HCT116 (cell line): ENCODE results near the gene TGM6. TPM values are rescaled to one million over a fixed set of nuclear protein-coding genes. Genes with fewer than 3 reads are reported as not detected.

ENCODE experiments used
- ATAC-seq: fragments of 200-7000 bp; cut with Tn5 transposase; 2 replicates; pipeline ENCODE4 v1.9.1; 2020; ENCODE audit warnings: mild to moderate bottlenecking, moderate library complexity
- BruUV-seq: library from RNA; stranded (reverse); fragments of 400-500 nt; replicated peaks from 2 replicates; lab custom pipeline; 2021; lab: Mats Ljungman, UMichigan
- CTCF ChIA-PET: fragments of 300-600 bp; sonication (Branson Sonifier 250); formaldehyde crosslinking; loops from one replicate; lab custom pipeline; 2021; ENCODE audit warnings: antibody characterized with exemption; lab: Charles Lee
- POLR2A ChIA-PET: fragments of 300-600, 350-600 bp; sonication (Branson Sonifier 250); formaldehyde crosslinking; loops from one replicate; lab custom pipeline; 2021; ENCODE audit warnings: antibody characterized with exemption; lab: Charles Lee
- RAD21 ChIA-PET, 2 experiments: fragments of 300-600 bp; sonication (Branson Sonifier 250); formaldehyde crosslinking; loops; one replicate each; lab custom pipeline; 2023; ENCODE audit warnings: low total read pairs in 2 of 2; ENCODE audit not compliant: uncharacterized antibody in 2 of 2, unreplicated experiment in 2 of 2, low non-redundant PET in 1 of 2; lab: Charles Lee
- DNase-seq: peaks from one replicate; pipeline ENCODE4 v3.0.0-alpha.2; 2010; ENCODE audit warnings: low read depth, low spot score
- H2AFZ ChIP-seq: fragments of 200-600 bp; shearing (Covaris generic), sonication (generic); 2 replicates; pipeline ENCODE4 v1.6.1; 2017; ENCODE audit warnings: low read depth, mixed run types, mixed read lengths, antibody characterized with exemption, low read length; ENCODE audit not compliant: poor library complexity, severe bottlenecking
- H3K27ac ChIP-seq: 2 replicates; pipeline ENCODE4 v1.5.1; 2012; ENCODE audit warnings: low read depth, low read length
- H3K27me3 ChIP-seq: fragments of 200-600 bp; sonication (generic); 2 replicates; pipeline ENCODE4 v1.6.1; 2016; ENCODE audit warnings: mixed run types, low read length, mixed read lengths; ENCODE audit not compliant: insufficient read depth
- H3K36me3 ChIP-seq, 2 experiments: fragments of 200-500 bp in 1 of 2; fragments of 200-600 bp in 1 of 2; sonication (Bioruptor generic) in 1 of 2; sonication (generic) in 1 of 2; 2 replicates each; pipeline versions ENCODE4 v1.5.1 to v1.6.1; 2014 to 2016; ENCODE audit warnings: low read length in 2 of 2, inconsistent platforms in 1 of 2, mixed read lengths in 1 of 2, mixed run types in 1 of 2; ENCODE audit not compliant: insufficient read depth in 2 of 2, control insufficient read depth in 1 of 2
- H3K4me1 ChIP-seq, 2 experiments: fragments of 200-600 bp in 1 of 2; sonication (generic) in 1 of 2; 2 replicates each; pipeline versions ENCODE4 v1.5.1 to v1.6.1; 2012 to 2017; ENCODE audit warnings: low read length in 2 of 2, inconsistent platforms in 1 of 2, mild to moderate bottlenecking in 1 of 2, mixed read lengths in 1 of 2, mixed run types in 1 of 2, moderate library complexity in 1 of 2; ENCODE audit not compliant: insufficient read depth in 2 of 2, control insufficient read depth in 1 of 2
- H3K4me2 ChIP-seq: fragments of 200-600 bp; sonication (generic); 2 replicates; pipeline ENCODE4 v1.6.1; 2017; ENCODE audit warnings: mixed run types, low read length, mixed read lengths
- H3K4me3 ChIP-seq, 2 experiments: fragments of 200-600 bp in 1 of 2; sonication (generic) in 1 of 2; replicated peaks in 1 of 2; 2 replicates each; pipeline ENCODE4 v1.5.1; 2011 to 2016; ENCODE audit warnings: low read length in 2 of 2, control low read depth in 1 of 2, low read depth in 1 of 2, mild to moderate bottlenecking in 1 of 2, mixed read lengths in 1 of 2, mixed run types in 1 of 2
- H3K79me2 ChIP-seq: fragments of 200-600 bp; sonication (generic); 2 replicates; pipeline ENCODE4 v1.6.1; 2017; ENCODE audit warnings: mild to moderate bottlenecking, mixed run types, low read length, moderate library complexity, mixed read lengths; ENCODE audit not compliant: insufficient read depth
- H3K9ac ChIP-seq: fragments of 200-600 bp; sonication (generic); 2 replicates; pipeline ENCODE4 v1.6.1; 2016; ENCODE audit warnings: low read length, mixed read lengths
- H3K9me2 ChIP-seq: fragments of 200-600 bp; sonication (generic), shearing (Covaris generic); 2 replicates; pipeline ENCODE4 v1.6.1; 2017; ENCODE audit warnings: mixed run types, mild to moderate bottlenecking, moderate library complexity; ENCODE audit not compliant: insufficient read depth
- H3K9me3 ChIP-seq, 2 experiments: fragments of 200-500 bp in 1 of 2; fragments of 200-600 bp in 1 of 2; sonication (Bioruptor generic) in 1 of 2; sonication (generic) in 1 of 2; 2 replicates each; pipeline ENCODE4 v1.6.1; 2014 to 2017; ENCODE audit warnings: low read length in 2 of 2, mixed read lengths in 2 of 2, inconsistent platforms in 1 of 2, low read depth in 1 of 2, mild to moderate bottlenecking in 1 of 2, mixed run types in 1 of 2, moderate library complexity in 1 of 2; ENCODE audit not compliant: control insufficient read depth in 1 of 2, insufficient read depth in 1 of 2
- H4K20me1 ChIP-seq: fragments of 200-600 bp; sonication (generic), shearing (Covaris generic); 2 replicates; pipeline ENCODE4 v1.6.1; 2017; ENCODE audit warnings: mixed run types, mild to moderate bottlenecking, moderate library complexity; ENCODE audit not compliant: insufficient read depth
- EZH2phosphoT487 ChIP-seq: fragments of 200-600 bp; IDR thresholded peaks from 2 replicates; pipeline ENCODE4 v1.6.1; 2018; ENCODE audit warnings: antibody characterized with exemption, borderline replicate concordance
- POLR2A ChIP-seq: IDR thresholded peaks from 2 replicates; pipeline ENCODE4 v1.7.0; 2011; ENCODE audit warnings: borderline replicate concordance; ENCODE audit not compliant: insufficient read depth, insufficient read length; ENCODE audit errors: extremely low read depth
- intact Hi-C: fragments of 100-400 bp; cut with micrococcal nuclease; formaldehyde crosslinking; loops from 2 replicates; pipeline ENCODE4 v1.10.0; 2022
- total RNA-seq: library from RNA; stranded (reverse); gene quantifications from one replicate; pipeline ENCODE4 v1.2.1, GENCODE V29; 2021; ENCODE audit not compliant: unreplicated experiment

The TGM6 gene
- total RNA-seq, 1 experiment from 2014 or later: not detected

DNA sequence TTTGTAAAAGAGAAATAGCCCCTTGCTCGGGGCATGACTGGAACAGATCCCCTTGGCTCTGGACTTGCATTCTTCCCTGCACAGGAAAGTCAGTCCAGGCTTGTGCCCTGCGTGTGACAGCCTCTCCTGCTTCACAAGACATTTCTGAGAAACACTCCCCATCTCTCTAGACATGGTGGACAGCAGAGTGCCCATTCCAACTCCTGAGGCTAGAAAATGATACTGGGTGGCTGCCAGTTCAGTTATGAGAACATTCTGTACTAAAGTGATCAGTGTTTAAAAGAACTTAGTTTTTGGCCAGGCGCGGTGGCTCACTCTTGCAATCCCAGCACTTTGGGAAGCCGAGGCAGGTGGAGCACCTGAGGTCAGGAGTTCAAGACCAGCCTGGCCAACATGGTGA lies 43.6 kb upstream of the TGM6 start:
- ChIA-PET RAD21 (no interaction called here), POLR2A (no interaction called here), CTCF (no interaction called here)
- Histone ChIP-seq H3K27ac (no peak overlapping the region), H3K36me3 (no peaks in the 10 kb centered on the region), H2AFZ (no peak overlapping the region), H3K4me1 (no peaks in the 10 kb centered on the region), H3K9me3 (no peaks in the 10 kb centered on the region), H3K79me2 (no peaks in the 10 kb centered on the region), H3K9me2 (no peaks in the 10 kb centered on the region), H3K27me3 (peaks cover 6% of the 10 kb centered on the region; the same call in 1 of the 2 replicates), H3K4me3 (no peak overlapping the region), H3K9ac (no peak overlapping the region), H4K20me1 (no peaks in the 10 kb centered on the region), H3K4me2 (no peak overlapping the region)
- intact Hi-C loops: no loop called here
- no peak for ATAC-seq
- DNase-seq: no peak
- BruUV-seq: no TSS peak
- TF ChIP-seq EZH2phosphoT487: no peak

DNA sequence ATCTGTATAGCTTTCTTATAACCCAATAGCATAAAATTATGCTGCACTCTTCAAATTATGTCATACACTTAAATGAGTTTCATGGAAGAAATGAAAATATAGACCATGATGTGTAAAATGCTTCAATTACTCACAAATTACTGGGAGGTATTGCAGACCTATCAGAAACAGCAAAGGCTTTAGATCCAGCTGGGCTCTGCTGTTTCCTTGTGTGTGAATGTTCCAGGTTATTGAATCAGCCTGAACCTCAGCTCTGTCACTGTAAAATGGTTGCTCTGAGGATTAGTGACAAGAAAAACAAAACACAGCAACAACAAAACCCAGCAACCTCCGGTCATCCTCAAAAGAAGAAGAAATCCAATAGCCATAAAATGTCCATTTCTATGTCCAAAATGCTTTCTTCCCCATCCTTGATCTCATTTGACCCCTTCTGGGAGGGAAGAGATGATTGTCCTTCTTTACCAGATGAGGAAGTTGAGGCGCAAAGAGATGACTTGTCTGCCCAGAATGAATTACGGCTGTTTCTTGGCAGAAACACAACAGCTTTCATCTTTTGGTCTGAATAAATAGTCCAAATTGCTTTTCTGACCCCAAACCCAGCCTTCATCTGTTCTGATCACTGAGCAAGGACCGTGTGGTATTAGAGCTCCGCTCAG lies 42.2 kb upstream of the TGM6 start:
- H3K79me2 ChIP-seq: no peaks in the 10 kb centered on the region
- DNase-seq (no peak), ATAC-seq (no peak)
- no peak overlapping the region for H2AFZ ChIP-seq
- H3K36me3 ChIP-seq: no peaks in the 10 kb centered on the region
- POLR2A ChIA-PET: no interaction called here
- H3K4me2 ChIP-seq: no peak overlapping the region
- no peaks in the 10 kb centered on the region for H3K9me2 ChIP-seq
- no TSS peak for BruUV-seq
- RAD21 ChIA-PET: interaction anchor here in 1 of 2 experiments (0.6 kb wide), 1 partner anchor 36 kb away, joined by 3 read pairs; no protein-coding TSS in a partner anchor
- H3K4me1 ChIP-seq: no peaks in the 10 kb centered on the region
- no peaks in the 10 kb centered on the region for H3K9me3 ChIP-seq
- H3K27me3 ChIP-seq: no peaks in the 10 kb centered on the region
- H3K27ac ChIP-seq: no peak overlapping the region
- H3K9ac ChIP-seq: no peak overlapping the region
- no peaks in the 10 kb centered on the region for H4K20me1 ChIP-seq
- intact Hi-C loops: no loop called here
- CTCF ChIA-PET: no interaction called here
- H3K4me3 ChIP-seq: no peak overlapping the region
- TF ChIP-seq EZH2phosphoT487 (no peak), POLR2A (no peak)
